Calu3 (cell line): ENCODE measurements around the gene LMX1A. TPM values are rescaled to one million over a fixed set of nuclear protein-coding genes. Genes with fewer than 3 reads are reported as not detected.

Experiments
- BruUV-seq: library from RNA; stranded (reverse); fragments of 400-500 nt; replicated peaks from 2 replicates; lab custom pipeline; 2021; lab: Mats Ljungman, UMichigan
- CTCF ChIA-PET: fragments of 300-600 bp; sonication (Branson Sonifier 250); formaldehyde crosslinking; loops from one replicate; lab custom pipeline; 2022; ENCODE audit warnings: antibody characterized with exemption; lab: Charles Lee
- DNase-seq: peaks from one replicate; pipeline ENCODE4 v3.0.0; 2022
- H3K27ac Mint-ChIP-seq: one replicate; pipeline ENCODE4 v1.8.0; 2022; ENCODE audit warnings: mixed read lengths; ENCODE audit not compliant: unreplicated experiment
- H3K27me3 Mint-ChIP-seq: one replicate; pipeline ENCODE4 v1.8.0; 2022; ENCODE audit warnings: mixed read lengths; ENCODE audit not compliant: unreplicated experiment
- H3K36me3 Mint-ChIP-seq: one replicate; pipeline ENCODE4 v1.8.0; 2022; ENCODE audit warnings: mild to moderate bottlenecking, moderate library complexity, mixed read lengths; ENCODE audit not compliant: insufficient read depth, unreplicated experiment
- H3K4me1 Mint-ChIP-seq: one replicate; pipeline ENCODE4 v1.8.0; 2022; ENCODE audit warnings: mild to moderate bottlenecking, low read depth, mixed read lengths; ENCODE audit not compliant: unreplicated experiment
- H3K4me3 Mint-ChIP-seq: one replicate; pipeline ENCODE4 v1.8.0; 2022; ENCODE audit warnings: mild to moderate bottlenecking, low read depth, moderate library complexity, mixed read lengths; ENCODE audit not compliant: unreplicated experiment
- H3K9me3 Mint-ChIP-seq: one replicate; pipeline ENCODE4 v1.8.0; 2022; ENCODE audit warnings: low read depth, mixed read lengths; ENCODE audit not compliant: unreplicated experiment
- CTCF ChIP-seq: fragments of 200-600 bp; IDR thresholded peaks from one replicate; pipeline ENCODE4 v1.8.0; 2022; ENCODE audit warnings: antibody characterized with exemption; ENCODE audit not compliant: unreplicated experiment
- intact Hi-C: fragments of 100-400 bp; cut with micrococcal nuclease; formaldehyde crosslinking; loops from one replicate; pipeline ENCODE4 v1.10.0; 2022; ENCODE audit not compliant: unreplicated experiment
- total RNA-seq: library from RNA; stranded (reverse); gene quantifications from 2 replicates; pipeline ENCODE4 v1.2.3, GENCODE V29; 2022

The LMX1A gene
- total RNA-seq, 1 experiment from 2014 or later, result not detected

- H3K27ac Mint-ChIP-seq, result no peak overlapping the region
Observed at GRCh38 chr1:165174491-165174890, 182.0 kb downstream of the LMX1A start.

DNA sequence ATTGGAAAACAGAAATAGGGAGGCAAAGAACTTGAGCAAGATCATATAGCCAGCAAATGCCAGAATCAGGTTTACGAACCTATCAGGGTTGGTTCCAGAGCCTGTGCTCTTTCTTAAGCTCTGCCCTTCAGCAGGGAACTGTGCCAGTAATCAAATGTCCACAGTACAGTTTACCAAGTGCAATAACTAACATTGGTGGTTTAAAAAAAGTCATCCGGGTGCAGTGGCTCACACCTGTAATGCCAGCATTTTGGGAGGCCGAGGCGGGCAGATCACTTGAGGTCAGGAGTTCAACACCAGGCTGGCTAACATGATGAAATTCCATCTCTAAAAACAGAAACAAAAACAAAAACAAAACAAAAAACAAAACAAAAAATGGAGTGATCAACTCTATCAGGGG is 182.7 kb downstream of the LMX1A start:
- intact Hi-C loops, result no loop called here
- Mint-ChIP-seq H3K27me3 (peaks cover 14% of the 10 kb centered on the region), H3K27ac (no peak overlapping the region), H3K36me3 (no peaks in the 10 kb centered on the region), H3K4me3 (no peak overlapping the region), H3K9me3 (peaks cover 3% of the 10 kb centered on the region), H3K4me1 (no peaks in the 10 kb centered on the region)
- no peak for DNase-seq
- no peak for TF ChIP-seq CTCF
- BruUV-seq, result no TSS peak
- CTCF ChIA-PET, result no interaction called here

More at GRCh38 chr1:165174491-165174890, 182.0 kb downstream of the LMX1A start:
- Mint-ChIP-seq H3K9me3 (peaks cover 3% of the 10 kb centered on the region), H3K36me3 (no peaks in the 10 kb centered on the region), H3K4me1 (no peaks in the 10 kb centered on the region), H3K4me3 (no peak overlapping the region), H3K27me3 (peaks cover 21% of the 10 kb centered on the region)
- intact Hi-C loops, result no loop called here
- CTCF ChIA-PET, result interaction anchor here (0.6 kb wide), 1 partner anchor 9 kb away, joined by 3 read pairs; no protein-coding TSS in a partner anchor
- DNase-seq, result no peak
- BruUV-seq, result no TSS peak
- no peak for TF ChIP-seq CTCF

- peaks cover 13% of the 10 kb centered on the region for H3K27me3 Mint-ChIP-seq
- DNase-seq, result no peak
- CTCF ChIA-PET, result interaction anchor here (0.8 kb wide), 1 partner anchor 49 kb away, joined by 3 read pairs; no protein-coding TSS in a partner anchor
Observed at GRCh38 chr1:165173409-165173808, 183.1 kb downstream of the LMX1A start.

GRCh38 chr1:165172666-165173065 is 183.8 kb downstream of the LMX1A start:
- peaks cover 14% of the 10 kb centered on the region for H3K27me3 Mint-ChIP-seq
- no peak overlapping the region for H3K27ac Mint-ChIP-seq
- BruUV-seq, result no TSS peak
- H3K4me3 Mint-ChIP-seq, result no peak overlapping the region
- no peak for DNase-seq
- no peaks in the 10 kb centered on the region for H3K36me3 Mint-ChIP-seq
- H3K4me1 Mint-ChIP-seq, result no peaks in the 10 kb centered on the region
- TF ChIP-seq CTCF, result no peak
- intact Hi-C loops, result no loop called here
- peaks cover 3% of the 10 kb centered on the region for H3K9me3 Mint-ChIP-seq
- CTCF ChIA-PET, result interaction anchor here (0.8 kb wide), 1 partner anchor 50 kb away, joined by 3 read pairs; no protein-coding TSS in a partner anchor

More at GRCh38 chr1:165173409-165173808, 183.1 kb downstream of the LMX1A start:
- TF ChIP-seq CTCF, result no peak
- no TSS peak for BruUV-seq
- Mint-ChIP-seq H3K4me1 (no peaks in the 10 kb centered on the region), H3K36me3 (no peaks in the 10 kb centered on the region), H3K4me3 (no peak overlapping the region), H3K9me3 (peaks cover 3% of the 10 kb centered on the region), H3K27ac (no peak overlapping the region)
- intact Hi-C loops, result no loop called here
